ENCODE results near the gene GNG12.
A peak's percentile ranks its signal among the peaks of the same experiment; 100 is the strongest.

Gene GNG12

GRCh38 chr1:67777440-67777839 is 55.8 kb downstream of the GNG12 start:
- DNase-seq, result no peak

GRCh38 chr1:67777016-67777415 is 56.3 kb downstream of the GNG12 start:
- no peak for DNase-seq

- no peak for DNase-seq
These were observed 59.8 kb downstream of the GNG12 start for GRCh38 chr1:67773462-67773861.

GRCh38 chr1:67771749-67772148 is 61.5 kb downstream of the GNG12 start:
- no peak for DNase-seq

- no peak for DNase-seq
These were observed 62.1 kb downstream of the GNG12 start for GRCh38 chr1:67771152-67771551.

- DNase-seq, result no peak
These were observed 63.5 kb downstream of the GNG12 start for GRCh38 chr1:67769633-67770256.

GRCh38 chr1:67768480-67768879 is 64.8 kb downstream of the GNG12 start:
- no peak for DNase-seq

- DNase-seq, result no peak
These were observed 66.0 kb downstream of the GNG12 start for GRCh38 chr1:67767103-67767782.

- DNase-seq, result peak; percentile 10
These were observed 66.9 kb downstream of the GNG12 start for GRCh38 chr1:67766141-67766978.

- DNase-seq, result no peak
These were observed 68.6 kb downstream of the GNG12 start for GRCh38 chr1:67764633-67765032.

GRCh38 chr1:67761730-67762129 is 71.5 kb downstream of the GNG12 start:
- no peak for DNase-seq

GRCh38 chr1:67761091-67761490 is 72.2 kb downstream of the GNG12 start:
- no peak for DNase-seq

- DNase-seq, result peak; percentile 23
These were observed 73.0 kb downstream of the GNG12 start for GRCh38 chr1:67760030-67760821.

- no peak for DNase-seq
These were observed 73.6 kb downstream of the GNG12 start for GRCh38 chr1:67759692-67760029.

GRCh38 chr1:67759066-67759465 is 74.2 kb downstream of the GNG12 start:
- no peak for DNase-seq

- DNase-seq, result no peak
These were observed 77.6 kb downstream of the GNG12 start for GRCh38 chr1:67755619-67756018.

- no peak for DNase-seq
These were observed 78.1 kb downstream of the GNG12 start for GRCh38 chr1:67755160-67755559.

GRCh38 chr1:67754526-67754920 is 78.7 kb downstream of the GNG12 start:
- DNase-seq, result no peak

- DNase-seq, result no peak
These were observed 79.3 kb downstream of the GNG12 start for GRCh38 chr1:67753776-67754525.

GRCh38 chr1:67752306-67752705 is 81.0 kb downstream of the GNG12 start:
- no peak for DNase-seq

- DNase-seq, result no peak
These were observed 82.6 kb downstream of the GNG12 start for GRCh38 chr1:67750691-67751054.

GRCh38 chr1:67749844-67750690 is 83.2 kb downstream of the GNG12 start:
- no peak for DNase-seq
